ENCODE measurements around the gene CLRN2.

Gene CLRN2

GRCh38 chr4:17494258-17495190, 20.4 kb upstream of the CLRN2 start:
- H3K4me1 ChIP-seq (ENCODE audit: control insufficient read depth in 1 of 2, insufficient read depth in 2 of 2, low read length in 2 of 2): peaks cover 15 to 18% of the 10 kb centered on the region in 2 experiments
- H3K4ac ChIP-seq (ENCODE audit: low read depth, low read length): no peak overlapping the region
- DNase-seq: peak in 1 of 2 donors; percentile 19
- peaks cover 5 to 6% of the 10 kb centered on the region in 2 experiments for H3K36me3 ChIP-seq (ENCODE audit: control insufficient read depth in 1 of 2, insufficient read depth in 2 of 2, low read length in 2 of 2)
- H3K27ac ChIP-seq (ENCODE audit: low read depth, low read length): no peak overlapping the region
- no peak overlapping the region for H3K18ac ChIP-seq (ENCODE audit: low read length)
- no peak overlapping the region for H4K12ac ChIP-seq (ENCODE audit: low read depth, low read length)
- no peak overlapping the region for H2BK5ac ChIP-seq (ENCODE audit: low read depth, low read length, poor library complexity)
- no peaks in the 10 kb centered on the region for H3K27me3 ChIP-seq (ENCODE audit: insufficient read depth, low read length)
- no peak overlapping the region for H3K14ac ChIP-seq (ENCODE audit: low read length)
- H3K23ac ChIP-seq (ENCODE audit: low read length): no peak overlapping the region
- H3K4me2 ChIP-seq (ENCODE audit: low read length): no peak overlapping the region
- no peak overlapping the region for H2BK12ac ChIP-seq (ENCODE audit: low read length)
- H2BK120ac ChIP-seq (ENCODE audit: insufficient read depth, low read length, poor library complexity): no peak overlapping the region
- no peak overlapping the region for H4K8ac ChIP-seq (ENCODE audit: low read depth, low read length)
- WGBS (ENCODE audit: extremely low coverage, insufficient coverage, insufficient read length): no CpG with 5 or more reads among the region's 10 CpGs
- no peak overlapping the region for H4K91ac ChIP-seq (ENCODE audit: low read depth, low read length)
- H3K9ac ChIP-seq (ENCODE audit: low read length): no peak overlapping the region
- H3K9me3 ChIP-seq (ENCODE audit: insufficient read depth, low read depth, low read length): peaks cover 1% of the 10 kb centered on the region
- H2AK5ac ChIP-seq (ENCODE audit: low read length): no peak overlapping the region
- H3K79me1 ChIP-seq (ENCODE audit: low read length): peaks cover 7% of the 10 kb centered on the region
- H3K79me2 ChIP-seq (ENCODE audit: control insufficient read depth, insufficient read depth, low read length, poor library complexity): no peaks in the 10 kb centered on the region
- no peak overlapping the region for H2AFZ ChIP-seq (ENCODE audit: insufficient read depth, low read length, poor library complexity)
- H3K4me3 ChIP-seq (ENCODE audit: low read depth, low read length): no peak overlapping the region

DNA sequence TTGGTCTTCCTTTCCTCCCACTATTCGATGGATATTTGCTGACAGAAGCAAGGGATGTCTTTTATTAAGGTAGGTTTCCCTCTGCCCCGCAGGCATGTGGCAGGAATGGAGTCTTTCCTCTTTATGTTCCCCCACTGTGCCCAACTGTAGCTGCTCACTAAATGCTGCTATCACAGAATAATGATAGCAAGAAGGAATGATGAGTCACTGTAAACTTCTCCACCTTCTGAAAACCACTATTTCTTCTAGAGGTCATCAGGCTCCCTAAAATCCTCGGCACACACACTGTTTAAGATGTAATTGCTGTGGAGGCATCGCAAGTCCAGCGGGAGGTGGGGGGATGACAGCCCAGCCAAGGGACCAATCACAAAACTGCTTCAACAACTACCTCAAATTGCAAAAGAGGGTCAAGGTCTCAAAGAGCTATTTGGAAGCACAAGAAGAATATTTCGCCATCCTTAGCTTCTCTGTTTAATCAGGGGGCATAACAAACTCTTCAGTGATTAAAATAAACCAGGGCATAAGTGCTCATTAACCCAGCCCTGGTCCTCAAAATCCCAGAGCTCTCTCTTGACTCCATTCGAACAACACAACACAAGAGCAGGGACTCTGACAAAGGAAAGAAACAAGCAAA, 17.0 kb upstream of the CLRN2 start:
- Histone ChIP-seq H3K4me2 (ENCODE audit: low read length) (no peak overlapping the region), H3K9ac (ENCODE audit: low read length) (no peak overlapping the region), H3K27me3 (ENCODE audit: insufficient read depth, low read length) (no peaks in the 10 kb centered on the region), H2AK5ac (ENCODE audit: low read length) (no peak overlapping the region), H3K27ac (ENCODE audit: low read depth, low read length) (no peak overlapping the region), H4K91ac (ENCODE audit: low read depth, low read length) (no peak overlapping the region), H3K79me2 (ENCODE audit: control insufficient read depth, insufficient read depth, low read length, poor library complexity) (no peaks in the 10 kb centered on the region), H4K8ac (ENCODE audit: low read depth, low read length) (no peak overlapping the region), H3K18ac (ENCODE audit: low read length) (no peak overlapping the region), H3K4me3 (ENCODE audit: low read depth, low read length) (no peak overlapping the region), H3K23ac (ENCODE audit: low read length) (no peak overlapping the region), H2BK5ac (ENCODE audit: low read depth, low read length, poor library complexity) (no peak overlapping the region), H3K14ac (ENCODE audit: low read length) (no peak overlapping the region), H2BK120ac (ENCODE audit: insufficient read depth, low read length, poor library complexity) (no peak overlapping the region), H3K79me1 (ENCODE audit: low read length) (no peaks in the 10 kb centered on the region), H2BK12ac (ENCODE audit: low read length) (no peak overlapping the region), H3K36me3 (ENCODE audit: control insufficient read depth in 1 of 2, insufficient read depth in 2 of 2, low read length in 2 of 2) (peaks cover 5 to 9% of the 10 kb centered on the region in 2 experiments), H2AFZ (ENCODE audit: insufficient read depth, low read length, poor library complexity) (no peak overlapping the region), H3K4me1 (ENCODE audit: control insufficient read depth in 1 of 2, insufficient read depth in 2 of 2, low read length in 2 of 2) (peaks cover 3 to 7% of the 10 kb centered on the region in 2 experiments), H3K4ac (ENCODE audit: low read depth, low read length) (no peak overlapping the region), H4K12ac (ENCODE audit: low read depth, low read length) (no peak overlapping the region), H3K9me3 (ENCODE audit: insufficient read depth, low read depth, low read length) (no peaks in the 10 kb centered on the region)
- DNase-seq: no peak
- no CpG with 5 or more reads among the region's 7 CpGs for WGBS (ENCODE audit: extremely low coverage, insufficient coverage, insufficient read length)

DNA sequence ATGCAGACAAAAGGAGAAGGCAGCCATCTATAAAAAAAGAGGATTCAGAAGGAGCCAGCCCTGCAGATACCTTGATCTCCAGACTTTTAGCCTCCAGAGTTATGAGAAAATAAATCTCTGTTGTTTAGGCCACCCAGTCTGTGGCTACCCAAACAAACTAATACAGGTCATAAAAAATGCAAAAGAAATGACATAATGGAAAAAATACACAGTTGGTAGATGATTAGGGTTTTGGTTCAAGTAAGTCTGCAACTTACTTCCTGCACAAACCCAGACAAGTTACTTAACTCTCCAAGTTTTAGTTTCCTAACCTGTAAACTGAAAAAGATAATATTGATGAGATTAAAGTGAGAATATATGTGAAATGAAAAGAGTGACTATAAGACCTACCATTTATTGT, 14.4 kb upstream of the CLRN2 start:
- Histone ChIP-seq H3K9me3 (ENCODE audit: insufficient read depth, low read depth, low read length) (no peaks in the 10 kb centered on the region), H3K4me2 (ENCODE audit: low read length) (no peak overlapping the region), H3K36me3 (ENCODE audit: control insufficient read depth in 1 of 2, insufficient read depth in 2 of 2, low read length in 2 of 2) (peaks cover 2 to 9% of the 10 kb centered on the region in 2 experiments), H3K79me1 (ENCODE audit: low read length) (no peaks in the 10 kb centered on the region), H4K8ac (ENCODE audit: low read depth, low read length) (no peak overlapping the region), H4K91ac (ENCODE audit: low read depth, low read length) (no peak overlapping the region), H3K18ac (ENCODE audit: low read length) (no peak overlapping the region), H2AFZ (ENCODE audit: insufficient read depth, low read length, poor library complexity) (no peak overlapping the region), H3K4me3 (ENCODE audit: low read depth, low read length) (no peak overlapping the region), H3K14ac (ENCODE audit: low read length) (no peak overlapping the region), H3K4ac (ENCODE audit: low read depth, low read length) (no peak overlapping the region), H4K12ac (ENCODE audit: low read depth, low read length) (no peak overlapping the region), H2BK5ac (ENCODE audit: low read depth, low read length, poor library complexity) (no peak overlapping the region), H3K9ac (ENCODE audit: low read length) (no peak overlapping the region), H2BK12ac (ENCODE audit: low read length) (no peak overlapping the region), H3K23ac (ENCODE audit: low read length) (no peak overlapping the region), H3K27me3 (ENCODE audit: insufficient read depth, low read length) (no peaks in the 10 kb centered on the region), H2BK120ac (ENCODE audit: insufficient read depth, low read length, poor library complexity) (no peak overlapping the region), H3K27ac (ENCODE audit: low read depth, low read length) (no peak overlapping the region), H3K4me1 (ENCODE audit: control insufficient read depth in 1 of 2, insufficient read depth in 2 of 2, low read length in 2 of 2) (no peaks in the 10 kb centered on the region), H3K79me2 (ENCODE audit: control insufficient read depth, insufficient read depth, low read length, poor library complexity) (no peaks in the 10 kb centered on the region), H2AK5ac (ENCODE audit: low read length) (no peak overlapping the region)
- no peak for DNase-seq

DNA sequence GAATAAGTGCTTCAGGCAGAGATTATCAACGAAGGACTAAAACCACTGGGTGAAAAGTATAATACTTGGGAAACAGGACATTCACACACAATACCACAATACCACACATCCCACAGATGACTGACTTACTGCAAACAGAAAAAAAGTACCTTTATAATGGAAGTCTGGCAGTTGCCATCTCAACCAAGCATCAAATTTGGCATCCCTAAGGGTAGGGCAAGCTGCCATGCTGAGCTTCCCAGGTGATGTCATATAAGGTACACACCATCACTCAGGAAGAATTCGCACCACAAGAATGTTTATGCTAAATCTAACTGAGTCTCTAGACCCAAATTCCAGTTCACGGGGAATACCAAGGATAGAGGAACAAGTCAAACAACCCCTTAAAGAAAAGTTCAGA, 12.2 kb upstream of the CLRN2 start:
- Histone ChIP-seq H2AFZ (ENCODE audit: insufficient read depth, low read length, poor library complexity) (no peak overlapping the region), H3K36me3 (ENCODE audit: control insufficient read depth in 1 of 2, insufficient read depth in 2 of 2, low read length in 2 of 2) (peaks cover 2 to 9% of the 10 kb centered on the region in 2 experiments), H3K4me3 (ENCODE audit: low read depth, low read length) (no peak overlapping the region), H3K9me3 (ENCODE audit: insufficient read depth, low read depth, low read length) (no peaks in the 10 kb centered on the region), H3K18ac (ENCODE audit: low read length) (no peak overlapping the region), H2BK12ac (ENCODE audit: low read length) (no peak overlapping the region), H3K79me1 (ENCODE audit: low read length) (no peaks in the 10 kb centered on the region), H4K12ac (ENCODE audit: low read depth, low read length) (no peak overlapping the region), H3K14ac (ENCODE audit: low read length) (no peak overlapping the region), H3K79me2 (ENCODE audit: control insufficient read depth, insufficient read depth, low read length, poor library complexity) (no peaks in the 10 kb centered on the region), H2BK5ac (ENCODE audit: low read depth, low read length, poor library complexity) (no peak overlapping the region), H4K8ac (ENCODE audit: low read depth, low read length) (no peak overlapping the region), H3K9ac (ENCODE audit: low read length) (no peak overlapping the region), H4K91ac (ENCODE audit: low read depth, low read length) (no peak overlapping the region), H2BK120ac (ENCODE audit: insufficient read depth, low read length, poor library complexity) (no peak overlapping the region), H3K4me2 (ENCODE audit: low read length) (no peak overlapping the region), H3K27ac (ENCODE audit: low read depth, low read length) (no peak overlapping the region), H3K4ac (ENCODE audit: low read depth, low read length) (no peak overlapping the region), H3K27me3 (ENCODE audit: insufficient read depth, low read length) (no peaks in the 10 kb centered on the region), H3K4me1 (ENCODE audit: control insufficient read depth in 1 of 2, insufficient read depth in 2 of 2, low read length in 2 of 2) (no peaks in the 10 kb centered on the region), H2AK5ac (ENCODE audit: low read length) (no peak overlapping the region), H3K23ac (ENCODE audit: low read length) (no peak overlapping the region)
- WGBS (ENCODE audit: extremely low coverage, insufficient coverage, insufficient read length): no CpG with 5 or more reads among the region's 3 CpGs
- DNase-seq: peak in 1 of 2 donors; percentile 56
